Measurements from ENCODE around the gene DCAF4L1. TPM values are rescaled to one million over a fixed set of nuclear protein-coding genes. Genes with fewer than 3 reads are reported as not detected.

Gene DCAF4L1
- total RNA-seq, 1 experiment from 2014 or later, result 0.68 TPM

DNA sequence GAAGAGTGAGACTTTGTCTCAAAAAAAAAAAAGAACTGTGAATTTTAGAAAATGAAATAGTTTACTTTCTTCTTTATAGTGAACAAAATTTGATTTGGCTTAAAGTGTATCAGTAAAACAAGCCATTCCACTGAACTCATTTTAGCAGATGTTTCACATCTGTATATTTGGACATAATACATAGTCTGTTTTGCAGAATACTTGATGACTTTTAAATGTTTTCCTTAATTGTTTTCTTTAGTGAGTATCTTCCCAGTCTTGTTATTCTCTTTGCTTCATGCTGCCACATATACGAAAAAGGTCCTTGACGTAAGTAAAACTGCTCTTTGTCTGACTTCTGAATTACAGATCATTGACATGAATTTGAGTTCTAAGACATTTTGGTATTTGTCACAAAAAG lies 38.0 kb upstream of the DCAF4L1 start:
- H3K4me3 Mint-ChIP-seq (ENCODE audit: low read depth, unreplicated experiment), result no peak overlapping the region
- intact Hi-C loops (cut with micrococcal nuclease; ENCODE audit: unreplicated experiment), result no loop called here
- H3K9me3 Mint-ChIP-seq (ENCODE audit: low read depth, unreplicated experiment), result no peaks in the 10 kb centered on the region
- TF ChIP-seq, protein P1, sequence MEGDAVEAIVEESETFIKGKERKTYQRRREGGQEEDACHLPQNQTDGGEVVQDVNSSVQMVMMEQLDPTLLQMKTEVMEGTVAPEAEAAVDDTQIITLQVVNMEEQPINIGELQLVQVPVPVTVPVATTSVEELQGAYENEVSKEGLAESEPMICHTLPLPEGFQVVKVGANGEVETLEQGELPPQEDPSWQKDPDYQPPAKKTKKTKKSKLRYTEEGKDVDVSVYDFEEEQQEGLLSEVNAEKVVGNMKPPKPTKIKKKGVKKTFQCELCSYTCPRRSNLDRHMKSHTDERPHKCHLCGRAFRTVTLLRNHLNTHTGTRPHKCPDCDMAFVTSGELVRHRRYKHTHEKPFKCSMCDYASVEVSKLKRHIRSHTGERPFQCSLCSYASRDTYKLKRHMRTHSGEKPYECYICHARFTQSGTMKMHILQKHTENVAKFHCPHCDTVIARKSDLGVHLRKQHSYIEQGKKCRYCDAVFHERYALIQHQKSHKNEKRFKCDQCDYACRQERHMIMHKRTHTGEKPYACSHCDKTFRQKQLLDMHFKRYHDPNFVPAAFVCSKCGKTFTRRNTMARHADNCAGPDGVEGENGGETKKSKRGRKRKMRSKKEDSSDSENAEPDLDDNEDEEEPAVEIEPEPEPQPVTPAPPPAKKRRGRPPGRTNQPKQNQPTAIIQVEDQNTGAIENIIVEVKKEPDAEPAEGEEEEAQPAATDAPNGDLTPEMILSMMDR (IDR thresholded peaks at IDR 0.05; ENCODE audit: unreplicated experiment), result no peak
- CTCF ChIA-PET, result no interaction called here
- no peaks in the 10 kb centered on the region for H3K27me3 Mint-ChIP-seq (ENCODE audit: unreplicated experiment)
- H3K36me3 Mint-ChIP-seq (ENCODE audit: insufficient read depth, unreplicated experiment), result peaks cover 21% of the 10 kb centered on the region
- H3K4me1 Mint-ChIP-seq (ENCODE audit: low read depth, unreplicated experiment), result no peaks in the 10 kb centered on the region
- no peak overlapping the region for H3K27ac Mint-ChIP-seq (ENCODE audit: unreplicated experiment)
- no TSS peak for BruUV-seq (replicated peaks)
- DNase-seq, result no peak

DNA sequence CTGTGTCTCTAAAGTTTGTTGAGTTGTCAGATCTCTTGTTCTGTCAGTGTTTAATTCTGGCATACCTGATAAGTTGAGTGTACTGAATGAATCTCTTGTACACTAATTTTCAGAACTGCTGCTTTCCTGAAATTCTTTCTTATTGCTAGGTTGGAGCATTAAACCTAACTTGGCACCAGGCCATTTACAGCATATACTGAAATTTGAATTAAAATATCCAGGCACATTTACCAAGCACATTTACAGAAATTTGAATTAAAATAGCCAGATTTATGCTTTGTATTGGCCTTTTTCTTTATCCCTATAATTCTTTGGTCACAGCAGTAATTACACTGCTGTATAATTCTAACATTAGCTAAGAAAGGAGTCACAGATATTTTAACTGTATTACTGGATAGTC lies 37.5 kb upstream of the DCAF4L1 start:
- Mint-ChIP-seq H3K27ac (ENCODE audit: unreplicated experiment) (no peak overlapping the region), H3K4me3 (ENCODE audit: low read depth, unreplicated experiment) (no peak overlapping the region), H3K9me3 (ENCODE audit: low read depth, unreplicated experiment) (no peaks in the 10 kb centered on the region), H3K36me3 (ENCODE audit: insufficient read depth, unreplicated experiment) (peaks cover 15% of the 10 kb centered on the region), H3K4me1 (ENCODE audit: low read depth, unreplicated experiment) (no peaks in the 10 kb centered on the region), H3K27me3 (ENCODE audit: unreplicated experiment) (no peaks in the 10 kb centered on the region)
- TF ChIP-seq, protein P1 (IDR thresholded peaks at IDR 0.05; ENCODE audit: unreplicated experiment), result no peak
- CTCF ChIA-PET, result interaction anchor here (0.6 kb wide), 1 partner anchor 19 kb away, joined by 5 read pairs; no protein-coding TSS in a partner anchor
- intact Hi-C loops (cut with micrococcal nuclease; ENCODE audit: unreplicated experiment), result no loop called here
- DNase-seq, result no peak
- BruUV-seq (replicated peaks), result no TSS peak

DNA sequence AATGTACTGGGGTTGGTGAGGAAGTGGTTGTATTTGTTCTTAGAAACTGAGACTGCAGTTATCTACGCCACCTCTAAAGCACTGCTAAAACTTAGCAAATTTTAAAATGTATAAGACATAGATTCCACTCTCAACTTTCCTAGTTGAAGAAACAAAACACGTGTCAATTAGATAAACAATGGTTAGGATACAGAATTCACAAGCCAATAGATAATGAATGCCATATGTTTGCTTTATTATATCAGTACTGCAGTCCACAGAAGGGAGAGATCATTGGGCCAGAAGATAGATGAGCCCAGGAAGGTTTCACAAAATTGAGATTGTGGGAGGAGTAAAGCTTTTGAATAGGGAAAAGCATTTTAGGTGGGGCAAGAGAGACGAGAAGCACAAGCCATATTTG lies 32.0 kb upstream of the DCAF4L1 start:
- H3K4me1 Mint-ChIP-seq (ENCODE audit: low read depth, unreplicated experiment), result no peaks in the 10 kb centered on the region
- no peaks in the 10 kb centered on the region for H3K27me3 Mint-ChIP-seq (ENCODE audit: unreplicated experiment)
- no peaks in the 10 kb centered on the region for H3K9me3 Mint-ChIP-seq (ENCODE audit: low read depth, unreplicated experiment)
- H3K4me3 Mint-ChIP-seq (ENCODE audit: low read depth, unreplicated experiment), result no peak overlapping the region
- CTCF ChIA-PET, result no interaction called here
- no TSS peak for BruUV-seq (replicated peaks)
- TF ChIP-seq, protein P1 (IDR thresholded peaks at IDR 0.05; ENCODE audit: unreplicated experiment), result no peak
- no peak for DNase-seq
- H3K36me3 Mint-ChIP-seq (ENCODE audit: insufficient read depth, unreplicated experiment), result no peaks in the 10 kb centered on the region
- intact Hi-C loops (cut with micrococcal nuclease; ENCODE audit: unreplicated experiment), result no loop called here
- no peak overlapping the region for H3K27ac Mint-ChIP-seq (ENCODE audit: unreplicated experiment)

DNA sequence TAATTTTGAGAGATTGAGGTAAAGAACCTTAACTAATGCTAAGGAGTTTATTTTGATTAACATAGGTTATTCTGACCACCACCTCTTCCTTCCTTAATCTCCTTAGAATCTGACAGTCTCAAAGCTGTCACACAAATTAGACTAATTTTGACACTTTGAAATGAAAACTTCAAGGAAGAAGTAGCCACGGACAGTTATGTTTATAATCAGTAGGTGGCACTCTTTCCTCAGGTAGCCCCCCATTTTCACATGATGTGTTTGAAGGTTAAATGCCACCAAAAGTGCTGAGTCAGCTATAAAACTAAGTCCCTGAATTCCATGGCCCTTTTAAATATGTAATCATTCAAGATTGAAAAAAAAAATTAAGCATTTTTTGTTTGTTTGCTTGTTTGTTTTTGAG lies 23.9 kb upstream of the DCAF4L1 start:
- H3K36me3 Mint-ChIP-seq (ENCODE audit: insufficient read depth, unreplicated experiment), result no peaks in the 10 kb centered on the region
- BruUV-seq (replicated peaks), result no TSS peak
- intact Hi-C loops (cut with micrococcal nuclease; ENCODE audit: unreplicated experiment), result no loop called here
- H3K27ac Mint-ChIP-seq (ENCODE audit: unreplicated experiment), result no peak overlapping the region
- CTCF ChIA-PET, result no interaction called here
- H3K27me3 Mint-ChIP-seq (ENCODE audit: unreplicated experiment), result no peaks in the 10 kb centered on the region
- H3K4me3 Mint-ChIP-seq (ENCODE audit: low read depth, unreplicated experiment), result no peak overlapping the region
- no peak for DNase-seq
- H3K9me3 Mint-ChIP-seq (ENCODE audit: low read depth, unreplicated experiment), result no peaks in the 10 kb centered on the region
- no peaks in the 10 kb centered on the region for H3K4me1 Mint-ChIP-seq (ENCODE audit: low read depth, unreplicated experiment)
- TF ChIP-seq, protein P1 (IDR thresholded peaks at IDR 0.05; ENCODE audit: unreplicated experiment), result no peak
